HCT116 (cell line): Measurements from ENCODE around the gene SBF2. TPM values are rescaled to one million over a fixed set of nuclear protein-coding genes. Genes with fewer than 3 reads are reported as not detected.

ENCODE experiments used
- ATAC-seq: fragments of 200-7000 bp; cut with Tn5 transposase; 2 replicates; pipeline ENCODE4 v1.9.1; 2020; ENCODE audit warnings: mild to moderate bottlenecking, moderate library complexity
- BruUV-seq: library from RNA; stranded (reverse); fragments of 400-500 nt; replicated peaks from 2 replicates; lab custom pipeline; 2021; lab: Mats Ljungman, UMichigan
- CTCF ChIA-PET: fragments of 300-600 bp; sonication (Branson Sonifier 250); formaldehyde crosslinking; loops from one replicate; lab custom pipeline; 2021; ENCODE audit warnings: antibody characterized with exemption; lab: Charles Lee
- POLR2A ChIA-PET: fragments of 300-600, 350-600 bp; sonication (Branson Sonifier 250); formaldehyde crosslinking; loops from one replicate; lab custom pipeline; 2021; ENCODE audit warnings: antibody characterized with exemption; lab: Charles Lee
- RAD21 ChIA-PET, 2 experiments: fragments of 300-600 bp; sonication (Branson Sonifier 250); formaldehyde crosslinking; loops; one replicate each; lab custom pipeline; 2023; ENCODE audit warnings: low total read pairs in 2 of 2; ENCODE audit not compliant: uncharacterized antibody in 2 of 2, unreplicated experiment in 2 of 2, low non-redundant PET in 1 of 2; lab: Charles Lee
- DNase-seq: peaks from one replicate; pipeline ENCODE4 v3.0.0-alpha.2; 2010; ENCODE audit warnings: low read depth, low spot score
- H2AFZ ChIP-seq: fragments of 200-600 bp; shearing (Covaris generic), sonication (generic); 2 replicates; pipeline ENCODE4 v1.6.1; 2017; ENCODE audit warnings: low read depth, mixed run types, mixed read lengths, antibody characterized with exemption, low read length; ENCODE audit not compliant: poor library complexity, severe bottlenecking
- H3K27ac ChIP-seq: 2 replicates; pipeline ENCODE4 v1.5.1; 2012; ENCODE audit warnings: low read depth, low read length
- H3K27me3 ChIP-seq: fragments of 200-600 bp; sonication (generic); 2 replicates; pipeline ENCODE4 v1.6.1; 2016; ENCODE audit warnings: mixed run types, low read length, mixed read lengths; ENCODE audit not compliant: insufficient read depth
- H3K36me3 ChIP-seq, 2 experiments: fragments of 200-500 bp in 1 of 2; fragments of 200-600 bp in 1 of 2; sonication (Bioruptor generic) in 1 of 2; sonication (generic) in 1 of 2; 2 replicates each; pipeline versions ENCODE4 v1.5.1 to v1.6.1; 2014 to 2016; ENCODE audit warnings: low read length in 2 of 2, inconsistent platforms in 1 of 2, mixed read lengths in 1 of 2, mixed run types in 1 of 2; ENCODE audit not compliant: insufficient read depth in 2 of 2, control insufficient read depth in 1 of 2
- H3K4me1 ChIP-seq, 2 experiments: fragments of 200-600 bp in 1 of 2; sonication (generic) in 1 of 2; 2 replicates each; pipeline versions ENCODE4 v1.5.1 to v1.6.1; 2012 to 2017; ENCODE audit warnings: low read length in 2 of 2, inconsistent platforms in 1 of 2, mild to moderate bottlenecking in 1 of 2, mixed read lengths in 1 of 2, mixed run types in 1 of 2, moderate library complexity in 1 of 2; ENCODE audit not compliant: insufficient read depth in 2 of 2, control insufficient read depth in 1 of 2
- H3K4me2 ChIP-seq: fragments of 200-600 bp; sonication (generic); 2 replicates; pipeline ENCODE4 v1.6.1; 2017; ENCODE audit warnings: mixed run types, low read length, mixed read lengths
- H3K4me3 ChIP-seq, 2 experiments: fragments of 200-600 bp in 1 of 2; sonication (generic) in 1 of 2; replicated peaks in 1 of 2; 2 replicates each; pipeline ENCODE4 v1.5.1; 2011 to 2016; ENCODE audit warnings: low read length in 2 of 2, control low read depth in 1 of 2, low read depth in 1 of 2, mild to moderate bottlenecking in 1 of 2, mixed read lengths in 1 of 2, mixed run types in 1 of 2
- H3K79me2 ChIP-seq: fragments of 200-600 bp; sonication (generic); 2 replicates; pipeline ENCODE4 v1.6.1; 2017; ENCODE audit warnings: mild to moderate bottlenecking, mixed run types, low read length, moderate library complexity, mixed read lengths; ENCODE audit not compliant: insufficient read depth
- H3K9ac ChIP-seq: fragments of 200-600 bp; sonication (generic); 2 replicates; pipeline ENCODE4 v1.6.1; 2016; ENCODE audit warnings: low read length, mixed read lengths
- H3K9me2 ChIP-seq: fragments of 200-600 bp; sonication (generic), shearing (Covaris generic); 2 replicates; pipeline ENCODE4 v1.6.1; 2017; ENCODE audit warnings: mixed run types, mild to moderate bottlenecking, moderate library complexity; ENCODE audit not compliant: insufficient read depth
- H3K9me3 ChIP-seq, 2 experiments: fragments of 200-500 bp in 1 of 2; fragments of 200-600 bp in 1 of 2; sonication (Bioruptor generic) in 1 of 2; sonication (generic) in 1 of 2; 2 replicates each; pipeline ENCODE4 v1.6.1; 2014 to 2017; ENCODE audit warnings: low read length in 2 of 2, mixed read lengths in 2 of 2, inconsistent platforms in 1 of 2, low read depth in 1 of 2, mild to moderate bottlenecking in 1 of 2, mixed run types in 1 of 2, moderate library complexity in 1 of 2; ENCODE audit not compliant: control insufficient read depth in 1 of 2, insufficient read depth in 1 of 2
- H4K20me1 ChIP-seq: fragments of 200-600 bp; sonication (generic), shearing (Covaris generic); 2 replicates; pipeline ENCODE4 v1.6.1; 2017; ENCODE audit warnings: mixed run types, mild to moderate bottlenecking, moderate library complexity; ENCODE audit not compliant: insufficient read depth
- CBX3 ChIP-seq: IDR thresholded peaks from 2 replicates; pipeline ENCODE4 v1.6.1; 2012; ENCODE audit warnings: low read depth
- EGR1 ChIP-seq: IDR thresholded peaks from 2 replicates; pipeline ENCODE4 v1.6.1; 2012; ENCODE audit warnings: low read depth
- ELF1 ChIP-seq: IDR thresholded peaks from 2 replicates; pipeline ENCODE4 v1.6.1; 2012; ENCODE audit warnings: low read depth, borderline replicate concordance
- FOSL1 ChIP-seq: IDR thresholded peaks from 2 replicates; pipeline ENCODE4 v1.6.1; 2012; ENCODE audit warnings: low read depth
- JUND ChIP-seq: IDR thresholded peaks from 2 replicates; pipeline ENCODE4 v1.6.1; 2012
- RAD21 ChIP-seq: IDR thresholded peaks from 2 replicates; pipeline ENCODE4 v1.6.1; 2012; ENCODE audit warnings: low read depth, mild to moderate bottlenecking
- SIN3A ChIP-seq: IDR thresholded peaks from 2 replicates; pipeline ENCODE4 v1.6.1; 2012; ENCODE audit warnings: low read depth
- SP1 ChIP-seq: IDR thresholded peaks from 2 replicates; pipeline ENCODE4 v1.6.1; 2012; ENCODE audit warnings: low read depth
- SRF ChIP-seq: IDR thresholded peaks from 2 replicates; pipeline ENCODE4 v1.6.1; 2012; ENCODE audit warnings: low read depth
- ZNF274 ChIP-seq: fragments of 200-500 bp; sonication (Bioruptor generic); IDR thresholded peaks from 2 replicates; pipeline ENCODE4 v1.6.1; 2014; ENCODE audit warnings: mild to moderate bottlenecking, low read depth, low read length, inconsistent platforms
- intact Hi-C: fragments of 100-400 bp; cut with micrococcal nuclease; formaldehyde crosslinking; loops from 2 replicates; pipeline ENCODE4 v1.10.0; 2022
- total RNA-seq: library from RNA; stranded (reverse); gene quantifications from one replicate; pipeline ENCODE4 v1.2.1, GENCODE V29; 2021; ENCODE audit not compliant: unreplicated experiment
- TF ChIP-seq, protein P1 (sequence below): IDR thresholded peaks from 2 replicates; pipeline ENCODE4 v1.6.1; 2011; ENCODE audit warnings: mild to moderate bottlenecking, low read length, moderate library complexity; ENCODE audit not compliant: insufficient replicate concordance; ENCODE audit errors: extremely low read depth

Gene SBF2
- total RNA-seq, 1 experiment from 2014 or later: 35.0 TPM

DNA sequence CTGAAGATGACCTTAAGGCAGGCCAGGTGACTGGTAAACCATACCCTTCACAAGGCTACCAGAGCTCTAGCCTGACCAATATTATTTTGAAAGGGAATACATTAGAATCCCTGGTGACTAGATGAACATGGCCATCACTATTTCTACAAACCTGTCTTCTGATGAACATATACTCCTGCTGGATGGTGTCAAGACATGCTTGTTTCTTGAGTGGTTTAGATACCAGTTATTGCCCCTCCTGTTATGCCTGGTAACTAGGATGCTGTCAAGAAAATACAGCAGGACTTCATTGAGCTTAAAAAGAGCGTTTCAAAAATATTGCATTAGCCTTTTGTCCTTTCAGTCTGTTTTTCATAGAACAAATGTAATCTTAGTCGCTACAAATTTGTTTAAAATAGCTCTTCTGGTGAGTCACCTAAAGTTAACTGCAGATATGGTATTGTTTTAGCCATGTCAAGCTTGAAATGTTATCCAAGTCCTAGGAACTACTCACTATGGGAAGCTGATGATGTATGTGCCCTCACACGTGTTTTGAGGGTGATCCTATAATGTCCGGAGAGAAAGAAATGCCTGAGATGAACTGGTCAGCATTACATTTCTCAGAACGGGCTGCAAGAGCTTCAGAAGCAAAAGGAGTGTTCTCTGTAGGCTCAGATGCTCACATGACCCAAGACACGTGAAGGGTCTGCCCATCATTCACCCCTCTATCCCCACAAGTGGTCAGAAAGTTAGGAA lies 31.4 kb upstream of the SBF2 start:
- Histone ChIP-seq H3K79me2 (no peaks in the 10 kb centered on the region), H3K27me3 (no peaks in the 10 kb centered on the region), H3K4me2 (no peak overlapping the region), H3K36me3 (no peaks in the 10 kb centered on the region), H3K9ac (no peak overlapping the region)
- POLR2A ChIA-PET: no interaction called here
- TF ChIP-seq EGR1 (no peak), JUND (no peak), ELF1 (no peak), CBX3 (no peak), SP1 (no peak), ZNF274 (no peak), FOSL1 (no peak), RAD21 (no peak), SIN3A (no peak), SRF (no peak)
- TF ChIP-seq, protein P1, sequence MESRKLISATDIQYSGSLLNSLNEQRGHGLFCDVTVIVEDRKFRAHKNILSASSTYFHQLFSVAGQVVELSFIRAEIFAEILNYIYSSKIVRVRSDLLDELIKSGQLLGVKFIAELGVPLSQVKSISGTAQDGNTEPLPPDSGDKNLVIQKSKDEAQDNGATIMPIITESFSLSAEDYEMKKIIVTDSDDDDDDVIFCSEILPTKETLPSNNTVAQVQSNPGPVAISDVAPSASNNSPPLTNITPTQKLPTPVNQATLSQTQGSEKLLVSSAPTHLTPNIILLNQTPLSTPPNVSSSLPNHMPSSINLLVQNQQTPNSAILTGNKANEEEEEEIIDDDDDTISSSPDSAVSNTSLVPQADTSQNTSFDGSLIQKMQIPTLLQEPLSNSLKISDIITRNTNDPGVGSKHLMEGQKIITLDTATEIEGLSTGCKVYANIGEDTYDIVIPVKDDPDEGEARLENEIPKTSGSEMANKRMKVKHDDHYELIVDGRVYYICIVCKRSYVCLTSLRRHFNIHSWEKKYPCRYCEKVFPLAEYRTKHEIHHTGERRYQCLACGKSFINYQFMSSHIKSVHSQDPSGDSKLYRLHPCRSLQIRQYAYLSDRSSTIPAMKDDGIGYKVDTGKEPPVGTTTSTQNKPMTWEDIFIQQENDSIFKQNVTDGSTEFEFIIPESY: no peak
- TF ChIP-seq, all 23 proteins: peak for 0
- Histone ChIP-seq H2AFZ (no peak overlapping the region), H4K20me1 (no peaks in the 10 kb centered on the region), H3K27ac (no peak overlapping the region), H3K4me1 (peaks cover 14 to 37% of the 10 kb centered on the region in 2 experiments; a peak in 3 of 4 replicates), H3K4me3 (no peak overlapping the region), H3K9me3 (no peaks in the 10 kb centered on the region), H3K9me2 (no peaks in the 10 kb centered on the region)
- CTCF ChIA-PET: interaction anchor here (1.2 to 2.6 kb wide), 4 partner anchors 11 to 566 kb away, joined by 3 to 21 read pairs (median 6); no protein-coding TSS in a partner anchor
- intact Hi-C loops: no loop called here
- no peak for DNase-seq
- no peak for ATAC-seq
- RAD21 ChIA-PET: no interaction called here
- BruUV-seq: no TSS peak
